ENCODE measurements around the gene PLEKHG5. TPM values are rescaled to one million over a fixed set of nuclear protein-coding genes. Genes with fewer than 3 reads are reported as not detected.
"Not testable (repeated sequence)": the region's sequence is repeated elsewhere in the genome, so short reads cannot be mapped to it uniquely, and the experiment has no call there.

Gene PLEKHG5
- total and polyA plus RNA-seq, 4 donors, result 3.4 to 22.9 (median 10.0) TPM

DNA sequence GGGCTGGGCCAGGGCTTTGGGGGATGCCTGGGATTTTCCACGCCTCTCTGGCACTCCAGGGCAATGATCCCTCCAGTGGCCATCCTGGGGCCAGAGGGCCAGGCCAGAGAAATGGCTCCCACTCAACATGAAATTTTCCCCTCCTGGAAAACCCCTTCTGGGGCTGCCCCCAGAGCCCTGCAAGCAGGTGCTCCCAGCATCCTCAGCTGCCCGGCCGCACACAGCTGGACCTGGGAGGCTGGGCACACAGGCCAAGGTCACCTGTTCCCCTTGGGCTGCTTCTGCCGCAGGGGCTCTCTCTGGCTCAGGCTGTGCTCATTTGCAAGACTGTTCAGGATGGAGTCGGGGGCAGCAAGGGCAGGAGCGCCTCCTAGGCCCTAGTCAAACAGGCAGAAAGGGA lies 63.0 kb downstream of the PLEKHG5 start:
- WGBS, 2 donors, result 79 to 81% methylated on average over 5 to 6 of the region's 6 CpGs
- H3K36me3 ChIP-seq (ENCODE audit: control insufficient read depth in 4 of 4, insufficient read depth in 4 of 4, low read length in 4 of 4); H3K27ac ChIP-seq (ENCODE audit: low read depth in 1 of 2, low read length in 1 of 2); DNase-seq; ATAC-seq (ENCODE audit: insufficient read depth, low FRiP score); H3K4me3 ChIP-seq; H3K9ac ChIP-seq (ENCODE audit: insufficient read depth in 1 of 2, low read length in 2 of 2); H3K9me3 ChIP-seq (ENCODE audit: control insufficient read depth in 4 of 4, insufficient read depth in 3 of 4, low read length in 3 of 4): not testable (repeated sequence)
- H3K4me1 ChIP-seq (ENCODE audit: control insufficient read depth in 5 of 5, insufficient read depth in 5 of 5, low read length in 5 of 5), result peaks cover 0 to 14% (median 0%) of the 10 kb centered on the region in 5 donors
- peaks cover 10 to 38% (median 23%) of the 10 kb centered on the region in 3 donors for H3K27me3 ChIP-seq (ENCODE audit: control insufficient read depth in 3 of 3, insufficient read depth in 3 of 3, low read length in 2 of 3)

DNA sequence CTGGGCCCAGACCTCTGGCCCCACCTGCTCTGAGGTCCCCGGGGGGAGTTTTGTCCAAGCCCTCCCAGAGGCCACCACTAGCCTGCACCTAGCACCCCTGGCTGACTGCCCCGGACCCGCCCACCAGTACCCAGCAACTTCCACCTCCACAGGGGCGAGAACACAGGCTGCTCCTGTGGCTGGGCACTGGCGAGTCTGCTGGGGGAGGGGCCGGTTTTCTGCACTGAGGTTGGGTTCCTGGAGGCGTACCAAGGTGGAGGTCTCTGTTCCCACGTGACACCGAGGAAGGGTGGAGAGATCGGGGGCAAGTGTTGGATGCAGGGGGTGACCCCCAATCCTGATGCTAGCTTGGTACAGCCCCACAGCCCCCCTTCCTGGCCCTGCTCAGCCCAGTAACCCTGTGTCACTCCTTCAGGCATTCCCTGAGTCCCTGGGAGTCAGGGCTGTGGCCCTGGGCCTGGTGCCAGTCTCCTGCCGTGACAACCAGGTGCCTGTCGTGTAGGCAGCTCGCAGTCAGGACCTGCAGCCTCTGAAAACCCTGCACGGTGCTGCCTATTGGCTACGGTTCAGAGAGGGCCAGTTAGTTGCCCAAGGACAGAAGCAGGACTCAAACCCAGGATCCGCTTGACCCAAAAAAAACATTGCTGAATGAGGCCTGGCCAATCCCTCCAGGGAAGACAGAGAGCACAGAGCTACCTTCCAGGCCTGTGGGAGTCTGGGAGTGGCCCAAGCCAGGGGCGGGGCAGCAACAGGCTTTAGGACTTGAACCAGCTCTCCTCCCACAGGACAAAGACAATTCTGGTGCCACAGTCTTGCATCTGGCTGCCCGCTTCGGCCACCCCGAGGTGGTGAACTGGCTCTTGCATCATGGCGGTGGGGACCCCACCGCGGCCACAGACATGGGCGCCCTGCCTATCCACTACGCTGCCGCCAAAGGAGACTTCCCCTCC lies 63.8 kb downstream of the PLEKHG5 start:
- ATAC-seq (ENCODE audit: insufficient read depth, low FRiP score), result no peak
- no peak overlapping the region for H3K4me3 ChIP-seq
- no peak overlapping the region for H3K9ac ChIP-seq (ENCODE audit: insufficient read depth in 1 of 2, low read length in 2 of 2)

DNA sequence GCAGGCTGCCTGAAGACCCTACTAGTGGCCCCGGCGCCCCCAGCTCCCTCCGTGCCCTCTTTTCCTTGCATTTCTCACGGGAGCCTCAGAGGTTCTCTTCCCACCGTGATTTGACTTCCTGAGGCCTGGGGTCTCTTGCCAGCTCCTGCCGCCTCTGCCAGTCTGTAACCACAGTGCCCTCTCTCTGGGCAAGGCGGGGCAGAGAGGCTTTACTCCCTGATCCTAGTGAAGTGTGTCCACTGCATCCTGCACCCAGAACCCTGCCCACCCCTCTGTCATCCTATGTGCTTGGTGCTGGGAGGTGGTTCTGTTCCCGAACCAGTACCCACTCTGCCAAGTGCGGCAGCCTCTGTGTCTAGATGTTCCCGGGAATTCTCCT lies 64.5 kb downstream of the PLEKHG5 start:
- no peak for DNase-seq
- Histone ChIP-seq H3K27me3 (ENCODE audit: control insufficient read depth in 3 of 3, insufficient read depth in 3 of 3, low read length in 2 of 3) (peaks cover 10 to 51% (median 29%) of the 10 kb centered on the region in 3 donors), H3K4me3 (no peak overlapping the region)

More for the DNA sequence above, 63.8 kb downstream of the PLEKHG5 start:
- no peak for DNase-seq
- Histone ChIP-seq H3K27ac (ENCODE audit: low read depth in 1 of 2, low read length in 1 of 2) (no peak overlapping the region), H3K36me3 (ENCODE audit: control insufficient read depth in 4 of 4, insufficient read depth in 4 of 4, low read length in 4 of 4) (no peaks in the 10 kb centered on the region), H3K27me3 (ENCODE audit: control insufficient read depth in 3 of 3, insufficient read depth in 3 of 3, low read length in 2 of 3) (peaks cover 10 to 45% (median 27%) of the 10 kb centered on the region in 3 donors), H3K9me3 (ENCODE audit: control insufficient read depth in 4 of 4, insufficient read depth in 3 of 4, low read length in 3 of 4) (peaks cover 0 to 3% (median 0%) of the 10 kb centered on the region in 4 donors), H3K4me1 (ENCODE audit: control insufficient read depth in 5 of 5, insufficient read depth in 5 of 5, low read length in 5 of 5) (peaks cover 0 to 18% (median 0%) of the 10 kb centered on the region in 5 donors)
- TF ChIP-seq, protein P1, sequence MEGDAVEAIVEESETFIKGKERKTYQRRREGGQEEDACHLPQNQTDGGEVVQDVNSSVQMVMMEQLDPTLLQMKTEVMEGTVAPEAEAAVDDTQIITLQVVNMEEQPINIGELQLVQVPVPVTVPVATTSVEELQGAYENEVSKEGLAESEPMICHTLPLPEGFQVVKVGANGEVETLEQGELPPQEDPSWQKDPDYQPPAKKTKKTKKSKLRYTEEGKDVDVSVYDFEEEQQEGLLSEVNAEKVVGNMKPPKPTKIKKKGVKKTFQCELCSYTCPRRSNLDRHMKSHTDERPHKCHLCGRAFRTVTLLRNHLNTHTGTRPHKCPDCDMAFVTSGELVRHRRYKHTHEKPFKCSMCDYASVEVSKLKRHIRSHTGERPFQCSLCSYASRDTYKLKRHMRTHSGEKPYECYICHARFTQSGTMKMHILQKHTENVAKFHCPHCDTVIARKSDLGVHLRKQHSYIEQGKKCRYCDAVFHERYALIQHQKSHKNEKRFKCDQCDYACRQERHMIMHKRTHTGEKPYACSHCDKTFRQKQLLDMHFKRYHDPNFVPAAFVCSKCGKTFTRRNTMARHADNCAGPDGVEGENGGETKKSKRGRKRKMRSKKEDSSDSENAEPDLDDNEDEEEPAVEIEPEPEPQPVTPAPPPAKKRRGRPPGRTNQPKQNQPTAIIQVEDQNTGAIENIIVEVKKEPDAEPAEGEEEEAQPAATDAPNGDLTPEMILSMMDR (IDR thresholded peaks at IDR 0.05; ENCODE audit: control extremely low read depth, extremely low read depth), result no peak
- 80 to 83% methylated on average over 26 of the region's 26 CpGs for WGBS, 2 donors

More for the DNA sequence above, 64.5 kb downstream of the PLEKHG5 start:
- Histone ChIP-seq H3K27ac (ENCODE audit: low read depth in 1 of 2, low read length in 1 of 2) (no peak overlapping the region), H3K4me1 (ENCODE audit: control insufficient read depth in 5 of 5, insufficient read depth in 5 of 5, low read length in 5 of 5) (peaks cover 0 to 18% (median 0%) of the 10 kb centered on the region in 5 donors), H3K36me3 (ENCODE audit: control insufficient read depth in 4 of 4, insufficient read depth in 4 of 4, low read length in 4 of 4) (no peaks in the 10 kb centered on the region), H3K9me3 (ENCODE audit: control insufficient read depth in 4 of 4, insufficient read depth in 3 of 4, low read length in 3 of 4) (peaks cover 0 to 3% (median 0%) of the 10 kb centered on the region in 4 donors), H3K9ac (ENCODE audit: insufficient read depth in 1 of 2, low read length in 2 of 2) (no peak overlapping the region)
- no peak for ATAC-seq (ENCODE audit: insufficient read depth, low FRiP score)
- TF ChIP-seq, protein P1 (IDR thresholded peaks at IDR 0.05; ENCODE audit: control extremely low read depth, extremely low read depth), result no peak
- WGBS, 2 donors, result 79 to 80% methylated on average over 10 of the region's 10 CpGs

Measured in lung (tissue), 12 donors.